Suprapubic skin (tissue), 4 donors: ENCODE measurements around the gene VASP. TPM values are rescaled to one million over a fixed set of nuclear protein-coding genes. Genes with fewer than 3 reads are reported as not detected.
"Not testable (repeated sequence)": the region's sequence is repeated elsewhere in the genome, so short reads cannot be mapped to it uniquely, and the experiment has no call there.

Experiments used
- DNase-seq, 2 donors: peaks; one replicate each; pipeline ENCODE4 v3.0.0-alpha.2; 2019; ENCODE audit warnings: low spot score in 2 of 2
- H3K27ac ChIP-seq: fragments of 200-600 bp; sonication (generic); one replicate; pipeline ENCODE4 v1.5.1; 2019
- H3K27me3 ChIP-seq: fragments of 200-600 bp; sonication (generic); one replicate; pipeline ENCODE4 v1.5.1; 2019
- H3K36me3 ChIP-seq: fragments of 200-600 bp; sonication (generic); one replicate; pipeline ENCODE4 v1.5.1; 2019
- H3K4me1 ChIP-seq: fragments of 200-600 bp; sonication (generic); one replicate; pipeline ENCODE4 v1.5.1; 2019
- H3K4me3 ChIP-seq: fragments of 200-600 bp; sonication (generic); one replicate; pipeline ENCODE4 v1.5.1; 2019; ENCODE audit warnings: mild to moderate bottlenecking
- H3K9me3 ChIP-seq: fragments of 200-600 bp; sonication (generic); one replicate; pipeline ENCODE4 v1.5.1; 2019
- EP300 ChIP-seq: sonication (generic); formaldehyde crosslinking; IDR thresholded peaks from one replicate; pipeline ENCODE4 v1.6.1; 2017; ENCODE audit warnings: antibody characterized with exemption
- POLR2A ChIP-seq, 2 donors: fragments of 450-650 bp; IDR thresholded peaks; one replicate each; pipeline ENCODE4 v1.6.1; 2017; ENCODE audit warnings: antibody characterized with exemption in 2 of 2, mild to moderate bottlenecking in 2 of 2, moderate library complexity in 2 of 2
- POLR2AphosphoS5 ChIP-seq, 3 donors: sonication (generic); formaldehyde crosslinking; IDR thresholded peaks; one replicate each; pipeline ENCODE4 v1.6.1; 2017; ENCODE audit warnings: antibody characterized with exemption in 3 of 3
- WGBS: methylation state at CpG from one replicate; pipeline ENCODE4 v1.1.5; 2018; 5-methylcytosine and 5-hydroxymethylcytosine counted together
- total RNA-seq, 4 donors: library from RNA; depleted of rRNA; stranded (reverse); fragments of >200 nt; gene quantifications; one replicate each; pipeline ENCODE4 v1.1.0, GENCODE V29; 2016
- TF ChIP-seq, protein P1 (sequence below), 2 donors: fragments of 200-600 bp in 1 of 2; fragments of 450-650 bp in 1 of 2; sonication (generic) in 1 of 2; IDR thresholded peaks; one replicate each; pipeline ENCODE4 v1.5.1; 2016 to 2019; ENCODE audit warnings: antibody characterized with exemption in 2 of 2, mild to moderate bottlenecking in 1 of 2, moderate library complexity in 1 of 2

Gene VASP
- total RNA-seq, 4 donors from 2014 or later, result 34.8 to 51.3 (median 43.6) TPM

DNA sequence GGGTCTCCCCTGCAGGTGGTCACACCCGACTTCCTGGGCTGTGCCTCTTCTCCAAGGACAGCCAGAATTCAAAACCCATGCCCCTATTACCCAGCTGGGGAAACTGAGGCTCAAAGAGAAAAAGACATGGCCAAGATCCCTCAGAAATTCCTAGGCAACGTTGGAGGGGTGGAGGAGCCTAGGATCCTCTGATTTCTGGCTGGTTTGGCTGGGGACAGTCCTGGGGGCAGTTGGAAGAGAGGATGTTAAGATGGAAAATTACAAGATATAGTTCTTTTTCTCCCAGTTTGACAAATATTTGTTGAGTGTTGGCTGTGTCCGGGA is 2.4 kb downstream of the VASP start:
- no peaks in the 10 kb centered on the region for H3K9me3 ChIP-seq
- H3K36me3 ChIP-seq, result no peaks in the 10 kb centered on the region
- 18% methylated on average over 3 of the region's 3 CpGs for WGBS
- TF ChIP-seq POLR2AphosphoS5 (IDR thresholded peaks at IDR 0.05), result no peak
- TF ChIP-seq EP300, result no peak
- TF ChIP-seq POLR2A (IDR thresholded peaks at IDR 0.05), result no peak
- TF ChIP-seq, protein P1, sequence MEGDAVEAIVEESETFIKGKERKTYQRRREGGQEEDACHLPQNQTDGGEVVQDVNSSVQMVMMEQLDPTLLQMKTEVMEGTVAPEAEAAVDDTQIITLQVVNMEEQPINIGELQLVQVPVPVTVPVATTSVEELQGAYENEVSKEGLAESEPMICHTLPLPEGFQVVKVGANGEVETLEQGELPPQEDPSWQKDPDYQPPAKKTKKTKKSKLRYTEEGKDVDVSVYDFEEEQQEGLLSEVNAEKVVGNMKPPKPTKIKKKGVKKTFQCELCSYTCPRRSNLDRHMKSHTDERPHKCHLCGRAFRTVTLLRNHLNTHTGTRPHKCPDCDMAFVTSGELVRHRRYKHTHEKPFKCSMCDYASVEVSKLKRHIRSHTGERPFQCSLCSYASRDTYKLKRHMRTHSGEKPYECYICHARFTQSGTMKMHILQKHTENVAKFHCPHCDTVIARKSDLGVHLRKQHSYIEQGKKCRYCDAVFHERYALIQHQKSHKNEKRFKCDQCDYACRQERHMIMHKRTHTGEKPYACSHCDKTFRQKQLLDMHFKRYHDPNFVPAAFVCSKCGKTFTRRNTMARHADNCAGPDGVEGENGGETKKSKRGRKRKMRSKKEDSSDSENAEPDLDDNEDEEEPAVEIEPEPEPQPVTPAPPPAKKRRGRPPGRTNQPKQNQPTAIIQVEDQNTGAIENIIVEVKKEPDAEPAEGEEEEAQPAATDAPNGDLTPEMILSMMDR (IDR thresholded peaks at IDR 0.05), result no peak
- no peak for DNase-seq
- no peaks in the 10 kb centered on the region for H3K27me3 ChIP-seq
- peak overlapping the region; percentile 91 for H3K27ac ChIP-seq
- H3K4me3 ChIP-seq, result peak overlapping the region; percentile 93
- H3K4me1 ChIP-seq, result peaks cover 59% of the 10 kb centered on the region

DNA sequence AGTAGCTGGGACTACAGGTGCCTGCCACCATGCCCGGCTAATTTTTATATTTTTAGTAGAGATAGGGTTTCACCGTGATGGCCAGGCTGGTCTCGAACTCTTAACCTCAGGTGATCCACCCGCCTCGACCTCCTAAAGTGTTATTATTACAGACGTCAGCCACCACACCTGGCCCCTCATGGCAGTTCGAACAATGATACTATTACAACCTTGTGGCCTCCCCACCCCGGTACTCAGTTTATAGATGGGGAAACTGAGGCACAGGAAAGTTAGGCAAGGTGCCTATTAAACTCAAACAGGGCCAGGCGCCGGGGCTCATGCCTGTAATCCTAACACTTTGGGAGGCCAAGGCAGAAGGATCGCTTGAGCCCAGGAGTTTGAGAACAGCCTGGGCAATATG is 3.1 kb downstream of the VASP start:
- not testable (repeated sequence) for H3K36me3 ChIP-seq, H3K9me3 ChIP-seq, H3K27me3 ChIP-seq, H3K27ac ChIP-seq, DNase-seq
- peak overlapping the region; percentile 93 for H3K4me3 ChIP-seq
- WGBS, result 86% methylated on average over 11 of the region's 11 CpGs
- H3K4me1 ChIP-seq, result peaks cover 66% of the 10 kb centered on the region

DNA sequence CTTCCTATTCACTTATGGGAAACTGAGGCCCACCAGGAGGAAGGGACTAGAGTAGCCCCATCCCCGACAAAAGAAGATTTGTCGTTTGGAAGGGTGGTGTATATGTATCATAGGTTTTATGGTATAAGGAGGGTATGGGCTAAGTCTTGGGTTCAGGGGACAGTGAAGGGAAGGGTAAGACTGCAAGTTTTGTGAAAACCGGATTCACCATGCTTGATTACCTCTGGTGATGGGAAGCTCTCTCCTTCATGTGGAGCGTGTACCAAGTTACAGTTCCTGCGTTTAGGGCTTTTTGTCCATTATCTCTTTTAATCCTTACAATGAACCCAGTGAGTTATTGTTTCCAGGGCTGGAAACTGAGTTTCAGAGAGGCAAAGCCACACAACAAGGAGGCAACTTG is 3.8 kb downstream of the VASP start:
- 92% methylated on average over 5 of the region's 5 CpGs for WGBS
- Histone ChIP-seq H3K9me3 (no peaks in the 10 kb centered on the region), H3K4me3 (no peak overlapping the region), H3K27ac (no peak overlapping the region), H3K36me3 (no peaks in the 10 kb centered on the region), H3K4me1 (peaks cover 67% of the 10 kb centered on the region), H3K27me3 (no peaks in the 10 kb centered on the region)
- TF ChIP-seq POLR2A (IDR thresholded peaks at IDR 0.05) (no peak), POLR2AphosphoS5 (IDR thresholded peaks at IDR 0.05) (no peak), EP300 (no peak)
- TF ChIP-seq, protein P1 (IDR thresholded peaks at IDR 0.05), result no peak
- DNase-seq, result no peak

DNA sequence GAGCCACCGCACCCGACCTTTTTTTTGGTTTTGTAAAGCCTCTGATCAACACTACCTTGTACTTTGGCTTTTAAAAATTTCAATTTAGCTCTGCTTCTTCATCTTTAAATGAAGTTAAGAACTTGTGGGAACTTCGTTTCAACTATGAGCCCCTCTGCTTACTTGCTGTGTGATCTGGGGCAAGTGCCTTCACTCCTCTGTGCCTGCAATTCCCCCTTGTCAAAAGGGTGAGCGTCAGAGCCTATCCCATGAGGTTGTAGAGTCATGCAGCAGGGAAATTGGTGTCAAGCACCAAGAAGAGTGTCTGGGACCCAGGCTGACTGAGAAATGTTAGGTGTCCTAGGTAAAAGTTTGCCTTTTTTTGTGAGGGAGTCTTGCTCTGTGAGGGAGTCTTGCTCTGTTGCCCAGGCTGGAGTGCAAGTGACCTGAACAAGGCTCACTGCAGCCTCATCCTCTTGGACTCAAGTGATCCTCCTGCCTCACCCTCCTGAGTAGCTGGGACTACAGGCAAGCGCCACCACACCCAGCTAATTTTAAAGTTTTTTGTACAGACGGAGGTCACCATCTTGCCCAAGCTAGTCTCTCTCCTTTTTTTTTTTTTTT is 5.7 kb downstream of the VASP start:
- Histone ChIP-seq H3K36me3 (peaks cover 10% of the 10 kb centered on the region), H3K4me1 (peaks cover 59% of the 10 kb centered on the region), H3K4me3 (no peak overlapping the region), H3K9me3 (no peaks in the 10 kb centered on the region), H3K27me3 (no peaks in the 10 kb centered on the region), H3K27ac (peak overlapping the region; percentile 17)
- TF ChIP-seq POLR2AphosphoS5 (IDR thresholded peaks at IDR 0.05) (no peak), EP300 (no peak), POLR2A (IDR thresholded peaks at IDR 0.05) (no peak)
- TF ChIP-seq, protein P1 (IDR thresholded peaks at IDR 0.05), result no peak
- 76% methylated on average over 6 of the region's 6 CpGs for WGBS
- no peak for DNase-seq

DNA sequence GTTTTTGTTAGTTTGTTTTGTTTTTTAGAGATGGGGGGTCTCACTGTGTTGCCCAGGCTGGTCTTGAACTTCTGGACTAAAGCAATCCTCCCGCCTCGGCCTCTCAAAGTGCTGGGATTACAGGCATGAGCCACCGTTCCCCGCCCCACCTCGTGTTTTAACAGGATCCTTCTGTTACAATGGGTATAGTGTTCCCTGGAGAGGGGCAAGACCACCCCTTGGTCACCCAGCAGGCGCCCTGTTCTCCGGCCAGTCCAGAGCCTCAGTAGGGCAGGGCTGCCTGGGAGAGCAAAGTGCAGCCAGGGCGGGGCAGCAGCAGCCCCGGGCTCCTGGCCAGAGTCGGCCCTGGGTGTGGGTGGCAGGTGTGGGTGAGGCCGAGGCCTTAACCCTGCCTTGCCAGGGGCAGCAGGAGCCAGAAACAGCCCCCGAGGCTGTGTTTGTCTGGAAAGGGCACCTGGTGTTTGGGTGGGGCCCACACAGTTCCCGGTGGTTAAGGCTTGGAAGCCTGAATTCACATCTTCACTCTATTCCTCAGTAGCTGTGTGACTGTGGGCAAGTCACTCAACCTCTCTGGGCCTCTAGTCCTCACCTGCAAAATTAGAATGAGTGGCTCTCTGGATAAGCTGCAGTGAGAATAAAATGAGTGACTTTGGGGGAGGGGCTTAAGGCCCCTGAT is 7.2 kb downstream of the VASP start:
- no peaks in the 10 kb centered on the region for H3K27me3 ChIP-seq
- WGBS, result 52% methylated on average over 5 of the region's 13 CpGs
- H3K4me3 ChIP-seq, result no peak overlapping the region
- peak overlapping the region; percentile 63 for H3K27ac ChIP-seq
- no peak for DNase-seq
- no peaks in the 10 kb centered on the region for H3K9me3 ChIP-seq
- no peak for TF ChIP-seq EP300
- TF ChIP-seq, protein P1 (IDR thresholded peaks at IDR 0.05), result no peak
- no peak for TF ChIP-seq POLR2A (IDR thresholded peaks at IDR 0.05)
- no peak for TF ChIP-seq POLR2AphosphoS5 (IDR thresholded peaks at IDR 0.05)
- peaks cover 44% of the 10 kb centered on the region for H3K4me1 ChIP-seq
- peaks cover 22% of the 10 kb centered on the region for H3K36me3 ChIP-seq
